ENCODE results near the gene CRYGC. TPM values are rescaled to one million over a fixed set of nuclear protein-coding genes. Genes with fewer than 3 reads are reported as not detected.

The CRYGC gene
- total and polyA plus RNA-seq, 2 of the 13 experiments (the other 11 are each of a cell fraction or from before 2014, with no cell fraction given) = 0.20 to 0.27 TPM

DNA sequence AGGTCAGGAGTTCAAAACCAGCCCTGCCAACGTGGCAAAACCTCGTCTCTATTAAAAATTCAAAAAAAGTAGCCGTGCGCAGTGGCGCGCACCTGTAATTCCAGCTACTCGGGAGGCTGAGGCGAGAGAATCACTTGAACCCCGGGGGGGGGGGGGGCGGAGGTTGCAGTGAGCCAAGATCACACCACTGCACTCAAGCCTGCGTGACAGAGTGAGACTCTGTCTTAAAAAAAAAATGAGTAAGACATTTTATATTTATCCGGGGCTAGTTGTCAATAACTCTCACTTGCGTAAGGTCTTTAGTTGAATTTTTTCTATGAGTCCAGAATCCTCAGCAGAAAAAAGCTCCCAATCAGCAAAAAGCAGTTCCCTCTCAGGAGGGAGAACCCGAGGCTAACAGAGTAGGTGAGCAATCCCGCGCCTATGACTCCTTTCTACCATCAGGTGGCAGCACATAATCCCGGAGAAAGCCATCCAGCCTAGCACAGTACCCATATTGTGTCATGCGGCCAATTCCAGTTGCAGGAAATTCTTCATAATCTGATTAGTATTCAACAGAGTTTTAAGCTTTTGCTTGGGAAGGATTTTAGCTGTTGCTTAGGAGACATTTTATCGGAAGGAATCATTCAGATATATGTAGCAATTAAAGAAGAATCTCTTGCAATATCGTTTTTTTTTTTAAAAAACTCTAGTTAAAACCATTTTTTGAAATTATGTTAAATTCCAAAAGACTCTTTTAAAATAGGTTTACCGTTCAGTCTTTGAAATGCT, 45.6 kb upstream of the CRYGC start (continued):
- TF ChIP-seq, protein P1, sequence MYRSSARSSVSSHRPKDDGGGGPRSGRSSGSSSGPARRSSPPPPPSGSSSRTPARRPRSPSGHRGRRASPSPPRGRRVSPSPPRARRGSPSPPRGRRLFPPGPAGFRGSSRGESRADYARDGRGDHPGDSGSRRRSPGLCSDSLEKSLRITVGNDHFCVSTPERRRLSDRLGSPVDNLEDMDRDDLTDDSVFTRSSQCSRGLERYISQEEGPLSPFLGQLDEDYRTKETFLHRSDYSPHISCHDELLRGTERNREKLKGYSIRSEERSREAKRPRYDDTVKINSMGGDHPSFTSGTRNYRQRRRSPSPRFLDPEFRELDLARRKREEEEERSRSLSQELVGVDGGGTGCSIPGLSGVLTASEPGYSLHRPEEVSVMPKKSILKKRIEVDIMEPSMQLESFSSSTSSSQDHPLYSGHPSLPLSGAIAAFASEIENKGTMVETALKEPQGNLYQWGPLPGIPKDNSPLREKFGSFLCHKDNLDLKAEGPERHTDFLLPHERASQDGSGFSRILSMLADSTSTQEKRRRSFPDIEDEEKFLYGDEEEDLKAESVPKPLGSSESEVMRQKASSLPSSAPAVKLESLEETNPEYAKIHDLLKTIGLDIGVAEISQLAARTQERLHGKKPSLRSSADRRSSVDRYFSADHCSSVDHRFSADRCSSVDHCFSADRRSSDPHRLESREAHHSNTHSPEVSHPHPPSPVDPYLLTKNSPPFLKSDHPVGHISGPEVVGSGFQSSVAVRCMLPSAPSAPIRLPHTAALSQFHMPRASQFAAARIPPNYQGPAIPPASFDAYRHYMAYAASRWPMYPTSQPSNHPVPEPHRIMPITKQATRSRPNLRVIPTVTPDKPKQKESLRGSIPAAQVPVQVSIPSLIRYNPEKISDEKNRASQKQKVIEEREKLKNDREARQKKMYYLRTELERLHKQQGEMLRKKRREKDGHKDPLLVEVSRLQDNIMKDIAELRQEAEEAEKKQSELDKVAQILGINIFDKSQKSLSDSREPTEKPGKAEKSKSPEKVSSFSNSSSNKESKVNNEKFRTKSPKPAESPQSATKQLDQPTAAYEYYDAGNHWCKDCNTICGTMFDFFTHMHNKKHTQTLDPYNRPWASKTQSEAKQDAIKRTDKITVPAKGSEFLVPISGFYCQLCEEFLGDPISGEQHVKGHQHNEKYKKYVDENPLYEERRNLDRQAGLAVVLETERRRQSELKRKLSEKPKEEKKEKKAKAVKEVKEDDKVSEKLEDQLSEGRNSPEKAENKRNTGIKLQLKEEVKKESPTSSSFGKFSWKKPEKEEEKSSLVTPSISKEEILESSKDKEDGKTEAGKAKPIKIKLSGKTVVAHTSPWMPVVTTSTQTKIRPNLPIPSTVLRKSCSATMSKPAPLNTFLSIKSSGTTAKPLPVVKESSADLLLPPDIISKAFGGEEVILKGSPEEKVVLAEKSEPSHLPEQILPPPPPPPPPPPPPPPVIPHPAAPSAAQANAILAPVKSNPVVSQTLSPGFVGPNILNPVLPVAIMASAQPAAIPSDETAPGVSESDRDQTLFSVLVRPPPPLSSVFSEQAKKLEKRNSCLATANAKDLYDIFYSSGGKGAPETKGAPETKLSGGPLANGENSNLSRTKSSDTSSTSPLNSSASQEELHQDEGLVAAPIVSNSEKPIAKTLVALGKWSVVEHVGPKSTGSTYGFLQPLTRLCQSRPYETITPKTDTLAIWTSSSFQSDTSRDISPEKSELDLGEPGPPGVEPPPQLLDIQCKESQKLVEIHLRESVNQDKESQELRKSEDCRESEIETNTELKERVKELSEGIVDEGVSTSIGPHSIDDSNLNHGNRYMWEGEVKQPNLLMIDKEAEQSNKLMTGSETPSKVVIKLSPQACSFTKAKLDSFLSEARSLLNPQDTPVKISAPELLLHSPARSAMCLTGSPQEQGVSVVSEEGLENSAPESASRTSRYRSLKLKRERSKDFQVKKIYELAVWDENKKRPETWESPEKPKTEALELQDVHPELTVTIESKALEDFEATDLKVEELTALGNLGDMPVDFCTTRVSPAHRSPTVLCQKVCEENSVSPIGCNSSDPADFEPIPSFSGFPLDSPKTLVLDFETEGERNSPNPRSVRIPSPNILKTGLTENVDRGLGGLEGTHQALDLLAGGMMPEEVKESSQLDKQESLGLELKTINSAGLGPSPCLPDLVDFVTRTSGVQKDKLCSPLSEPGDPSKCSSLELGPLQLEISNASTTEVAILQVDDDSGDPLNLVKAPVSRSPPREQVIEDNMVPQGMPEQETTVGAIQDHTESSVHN (CRISPR knock-in tag; IDR thresholded peaks at IDR 0.05) = no peak
- TF ChIP-seq CBFB (CRISPR knock-in tag; IDR thresholded peaks at IDR 0.05) = no peak
- TF ChIP-seq, protein P2, sequence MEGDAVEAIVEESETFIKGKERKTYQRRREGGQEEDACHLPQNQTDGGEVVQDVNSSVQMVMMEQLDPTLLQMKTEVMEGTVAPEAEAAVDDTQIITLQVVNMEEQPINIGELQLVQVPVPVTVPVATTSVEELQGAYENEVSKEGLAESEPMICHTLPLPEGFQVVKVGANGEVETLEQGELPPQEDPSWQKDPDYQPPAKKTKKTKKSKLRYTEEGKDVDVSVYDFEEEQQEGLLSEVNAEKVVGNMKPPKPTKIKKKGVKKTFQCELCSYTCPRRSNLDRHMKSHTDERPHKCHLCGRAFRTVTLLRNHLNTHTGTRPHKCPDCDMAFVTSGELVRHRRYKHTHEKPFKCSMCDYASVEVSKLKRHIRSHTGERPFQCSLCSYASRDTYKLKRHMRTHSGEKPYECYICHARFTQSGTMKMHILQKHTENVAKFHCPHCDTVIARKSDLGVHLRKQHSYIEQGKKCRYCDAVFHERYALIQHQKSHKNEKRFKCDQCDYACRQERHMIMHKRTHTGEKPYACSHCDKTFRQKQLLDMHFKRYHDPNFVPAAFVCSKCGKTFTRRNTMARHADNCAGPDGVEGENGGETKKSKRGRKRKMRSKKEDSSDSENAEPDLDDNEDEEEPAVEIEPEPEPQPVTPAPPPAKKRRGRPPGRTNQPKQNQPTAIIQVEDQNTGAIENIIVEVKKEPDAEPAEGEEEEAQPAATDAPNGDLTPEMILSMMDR (CRISPR knock-in tag; IDR thresholded peaks at IDR 0.05) = peak; percentile 92
- TF ChIP-seq PHF8 (CRISPR knock-in tag; IDR thresholded peaks at IDR 0.05) = no peak
- TF ChIP-seq, protein P3, sequence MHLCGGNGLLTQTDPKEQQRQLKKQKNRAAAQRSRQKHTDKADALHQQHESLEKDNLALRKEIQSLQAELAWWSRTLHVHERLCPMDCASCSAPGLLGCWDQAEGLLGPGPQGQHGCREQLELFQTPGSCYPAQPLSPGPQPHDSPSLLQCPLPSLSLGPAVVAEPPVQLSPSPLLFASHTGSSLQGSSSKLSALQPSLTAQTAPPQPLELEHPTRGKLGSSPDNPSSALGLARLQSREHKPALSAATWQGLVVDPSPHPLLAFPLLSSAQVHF (CRISPR knock-in tag; IDR thresholded peaks at IDR 0.05) = no peak
- TF ChIP-seq ZNF678 (CRISPR knock-in tag; IDR thresholded peaks at IDR 0.05) = no peak
- TF ChIP-seq FOXO4 (CRISPR knock-in tag; conservative IDR thresholded peaks at IDR 0.05) = no peak
- no peak for TF ChIP-seq SP1 (IDR thresholded peaks at IDR 0.05)
- no peak for TF ChIP-seq SP1 (CRISPR knock-in tag; IDR thresholded peaks at IDR 0.05)
- peak; percentile 69 for TF ChIP-seq CEBPB (IDR thresholded peaks at IDR 0.05; ENCODE audit: borderline replicate concordance, low read depth, low read length)
- TF ChIP-seq HHEX (CRISPR knock-in tag; IDR thresholded peaks at IDR 0.05) = no peak
- no peak for TF ChIP-seq ZNF160 (CRISPR knock-in tag; IDR thresholded peaks at IDR 0.05)
- no peak for TF ChIP-seq PTBP1 (IDR thresholded peaks at IDR 0.05; ENCODE audit: low read depth, low read length, poor library complexity, severe bottlenecking)
- TF ChIP-seq, protein P4, sequence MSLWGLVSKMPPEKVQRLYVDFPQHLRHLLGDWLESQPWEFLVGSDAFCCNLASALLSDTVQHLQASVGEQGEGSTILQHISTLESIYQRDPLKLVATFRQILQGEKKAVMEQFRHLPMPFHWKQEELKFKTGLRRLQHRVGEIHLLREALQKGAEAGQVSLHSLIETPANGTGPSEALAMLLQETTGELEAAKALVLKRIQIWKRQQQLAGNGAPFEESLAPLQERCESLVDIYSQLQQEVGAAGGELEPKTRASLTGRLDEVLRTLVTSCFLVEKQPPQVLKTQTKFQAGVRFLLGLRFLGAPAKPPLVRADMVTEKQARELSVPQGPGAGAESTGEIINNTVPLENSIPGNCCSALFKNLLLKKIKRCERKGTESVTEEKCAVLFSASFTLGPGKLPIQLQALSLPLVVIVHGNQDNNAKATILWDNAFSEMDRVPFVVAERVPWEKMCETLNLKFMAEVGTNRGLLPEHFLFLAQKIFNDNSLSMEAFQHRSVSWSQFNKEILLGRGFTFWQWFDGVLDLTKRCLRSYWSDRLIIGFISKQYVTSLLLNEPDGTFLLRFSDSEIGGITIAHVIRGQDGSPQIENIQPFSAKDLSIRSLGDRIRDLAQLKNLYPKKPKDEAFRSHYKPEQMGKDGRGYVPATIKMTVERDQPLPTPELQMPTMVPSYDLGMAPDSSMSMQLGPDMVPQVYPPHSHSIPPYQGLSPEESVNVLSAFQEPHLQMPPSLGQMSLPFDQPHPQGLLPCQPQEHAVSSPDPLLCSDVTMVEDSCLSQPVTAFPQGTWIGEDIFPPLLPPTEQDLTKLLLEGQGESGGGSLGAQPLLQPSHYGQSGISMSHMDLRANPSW (CRISPR knock-in tag; IDR thresholded peaks at IDR 0.05; ENCODE audit: borderline replicate concordance) = no peak

Data from HepG2 (cell line).